Hepatocyte (in vitro differentiated cells): ENCODE data around the gene PDE4D.

ENCODE experiments used
- CTCF ChIP-seq: fragments of 200-600 bp; sonication (generic); IDR thresholded peaks from 2 replicates; pipeline ENCODE4 v1.5.1; 2016; ENCODE audit warnings: antibody characterized with exemption, mild to moderate bottlenecking; ENCODE audit not compliant: poor library complexity
- EZH2 ChIP-seq: fragments of 200-600 bp; sonication (generic); IDR thresholded peaks from 2 replicates; pipeline ENCODE4 v1.6.1; 2016; ENCODE audit warnings: antibody characterized with exemption, mild to moderate bottlenecking, borderline replicate concordance
- EZH2phosphoT487 ChIP-seq: fragments of 200-600 bp; sonication (generic); IDR thresholded peaks from one replicate; pipeline ENCODE4 v1.6.1; 2018; ENCODE audit warnings: antibody characterized with exemption, mild to moderate bottlenecking, low read depth, moderate library complexity; ENCODE audit not compliant: unreplicated experiment, severe bottlenecking

GRCh38 chr5:59816654-59817300 lies 76.7 kb downstream of the PDE4D start:
- TF ChIP-seq CTCF (no peak), EZH2 (no peak), EZH2phosphoT487 (no peak)
